ENCODE data around the gene MCCC2. TPM values are rescaled to one million over a fixed set of nuclear protein-coding genes. Genes with fewer than 3 reads are reported as not detected.
A peak's percentile ranks its signal among the peaks of the same experiment; 100 is the strongest.

Gene MCCC2
- total RNA-seq, 6 donors from 2014 or later: 23.5 to 43.9 (median 34.4) TPM

GRCh38 chr5:71695595-71695994 lies 108.5 kb downstream of the MCCC2 start:
- Histone ChIP-seq H3K27ac (no peak overlapping the region), H3K4me1 (peaks cover 0 to 2% (median 0%) of the 10 kb centered on the region in 4 donors), H3K36me3 (no peaks in the 10 kb centered on the region), H3K9me3 (no peaks in the 10 kb centered on the region), H3K27me3 (no peaks in the 10 kb centered on the region), H3K4me3 (no peak overlapping the region)
- DNase-seq (no peak), ATAC-seq (ENCODE audit: low FRiP score in 2 of 2) (no peak)
- TF ChIP-seq POLR2A (IDR thresholded peaks at IDR 0.05): no peak
- TF ChIP-seq, protein P1, sequence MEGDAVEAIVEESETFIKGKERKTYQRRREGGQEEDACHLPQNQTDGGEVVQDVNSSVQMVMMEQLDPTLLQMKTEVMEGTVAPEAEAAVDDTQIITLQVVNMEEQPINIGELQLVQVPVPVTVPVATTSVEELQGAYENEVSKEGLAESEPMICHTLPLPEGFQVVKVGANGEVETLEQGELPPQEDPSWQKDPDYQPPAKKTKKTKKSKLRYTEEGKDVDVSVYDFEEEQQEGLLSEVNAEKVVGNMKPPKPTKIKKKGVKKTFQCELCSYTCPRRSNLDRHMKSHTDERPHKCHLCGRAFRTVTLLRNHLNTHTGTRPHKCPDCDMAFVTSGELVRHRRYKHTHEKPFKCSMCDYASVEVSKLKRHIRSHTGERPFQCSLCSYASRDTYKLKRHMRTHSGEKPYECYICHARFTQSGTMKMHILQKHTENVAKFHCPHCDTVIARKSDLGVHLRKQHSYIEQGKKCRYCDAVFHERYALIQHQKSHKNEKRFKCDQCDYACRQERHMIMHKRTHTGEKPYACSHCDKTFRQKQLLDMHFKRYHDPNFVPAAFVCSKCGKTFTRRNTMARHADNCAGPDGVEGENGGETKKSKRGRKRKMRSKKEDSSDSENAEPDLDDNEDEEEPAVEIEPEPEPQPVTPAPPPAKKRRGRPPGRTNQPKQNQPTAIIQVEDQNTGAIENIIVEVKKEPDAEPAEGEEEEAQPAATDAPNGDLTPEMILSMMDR (IDR thresholded peaks at IDR 0.05): no peak
- TF ChIP-seq EP300 (IDR thresholded peaks at IDR 0.05): no peak
- no peak for TF ChIP-seq POLR2AphosphoS5 (IDR thresholded peaks at IDR 0.05)

DNA sequence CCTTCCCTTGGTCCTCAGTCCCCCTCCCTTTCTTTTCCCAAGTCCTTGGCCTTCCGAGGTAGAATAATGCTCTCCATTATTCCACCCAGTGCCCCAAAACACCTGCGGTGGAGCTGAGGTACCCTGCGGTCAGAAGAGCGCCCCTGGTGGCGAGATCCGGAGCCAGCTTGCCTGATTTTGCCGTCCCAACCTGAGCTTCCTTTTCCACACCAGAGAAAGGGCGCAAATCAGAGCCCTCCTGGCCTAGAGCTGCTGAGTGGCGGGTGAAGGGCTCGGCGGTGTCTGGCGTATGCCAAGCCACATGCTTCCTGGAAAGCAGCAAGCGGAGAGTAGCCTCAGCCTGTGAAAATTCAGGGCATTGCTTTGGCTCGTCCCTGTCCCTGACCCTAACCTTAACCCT lies 110.8 kb downstream of the MCCC2 start:
- TF ChIP-seq, protein P1 (IDR thresholded peaks at IDR 0.05): peak in 1 of 6 experiments; percentile 11
- no peak for TF ChIP-seq POLR2AphosphoS5 (IDR thresholded peaks at IDR 0.05)
- no peaks in the 10 kb centered on the region for H3K27me3 ChIP-seq
- DNase-seq (peak in 1 of 2 donors; percentile 37), ATAC-seq (ENCODE audit: low FRiP score in 2 of 2) (no peak)
- peaks cover 0 to 2% (median 0%) of the 10 kb centered on the region in 4 donors for H3K4me1 ChIP-seq
- no peak overlapping the region for H3K27ac ChIP-seq
- no peak overlapping the region for H3K4me3 ChIP-seq
- H3K36me3 ChIP-seq: no peaks in the 10 kb centered on the region
- no peaks in the 10 kb centered on the region for H3K9me3 ChIP-seq
- WGBS, 2 donors: 67 to 72% methylated on average over 13 to 14 of the region's 14 CpGs

DNA sequence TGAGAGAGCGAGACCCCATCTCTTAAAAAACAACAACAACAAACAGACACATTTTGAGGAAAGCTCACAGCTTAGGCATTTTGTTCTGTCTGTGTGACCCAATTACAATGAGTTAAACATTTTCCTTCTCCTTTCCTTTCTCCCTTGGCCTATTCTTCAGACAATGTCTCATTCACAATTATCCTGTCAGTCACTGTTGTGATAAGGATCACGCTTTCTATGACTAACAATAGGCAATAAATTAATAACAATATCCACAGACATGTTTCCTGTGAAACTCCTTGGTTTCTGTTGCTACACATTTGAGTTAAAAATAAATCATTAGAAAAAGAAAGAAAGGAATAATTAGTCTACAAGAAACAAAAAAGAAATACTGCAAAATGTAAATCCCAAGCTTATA lies 112.1 kb downstream of the MCCC2 start:
- H3K27ac ChIP-seq: no peak overlapping the region
- H3K36me3 ChIP-seq: no peaks in the 10 kb centered on the region
- no peaks in the 10 kb centered on the region for H3K9me3 ChIP-seq
- H3K4me1 ChIP-seq: peaks cover 0 to 2% (median 0%) of the 10 kb centered on the region in 4 donors
- no peak for DNase-seq
- no peaks in the 10 kb centered on the region for H3K27me3 ChIP-seq
- no peak for ATAC-seq (ENCODE audit: low FRiP score in 2 of 2)
- no peak overlapping the region for H3K4me3 ChIP-seq
- TF ChIP-seq POLR2AphosphoS5 (IDR thresholded peaks at IDR 0.05) (no peak), POLR2A (IDR thresholded peaks at IDR 0.05) (no peak)
- TF ChIP-seq, protein P1 (IDR thresholded peaks at IDR 0.05): no peak
- WGBS, 2 donors: 65% methylated on average over 2 of the region's 2 CpGs

DNA sequence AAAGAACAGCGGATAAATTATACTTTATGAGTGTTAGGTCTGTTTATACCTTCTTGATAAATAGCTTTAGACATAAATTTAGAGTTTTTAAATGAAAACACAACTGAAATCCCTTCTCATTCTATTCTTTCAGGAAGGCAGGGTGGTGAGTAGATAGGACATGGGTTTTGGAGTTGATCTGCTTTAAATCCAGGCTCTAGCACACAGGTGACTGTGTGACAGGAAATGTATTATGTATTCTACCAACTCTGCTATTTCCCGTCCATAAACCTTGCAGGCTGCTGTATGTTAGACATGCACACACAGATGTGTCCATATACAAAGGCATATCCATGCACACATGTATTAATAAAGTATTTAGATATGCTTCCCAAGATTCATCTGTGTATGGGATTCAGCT lies 112.6 kb downstream of the MCCC2 start:
- TF ChIP-seq, protein P1 (IDR thresholded peaks at IDR 0.05): no peak
- TF ChIP-seq POLR2AphosphoS5 (IDR thresholded peaks at IDR 0.05): no peak
- TF ChIP-seq POLR2A (IDR thresholded peaks at IDR 0.05): no peak
- no peak for TF ChIP-seq EP300 (IDR thresholded peaks at IDR 0.05)
- Histone ChIP-seq H3K36me3 (no peaks in the 10 kb centered on the region), H3K4me3 (no peak overlapping the region), H3K4me1 (peaks cover 0 to 2% (median 0%) of the 10 kb centered on the region in 4 donors), H3K27ac (no peak overlapping the region), H3K27me3 (no peaks in the 10 kb centered on the region), H3K9me3 (no peaks in the 10 kb centered on the region)
- ATAC-seq (ENCODE audit: low FRiP score in 2 of 2) (no peak), DNase-seq (no peak)
- 71 to 75% methylated on average over 2 of the region's 2 CpGs for WGBS, 2 donors

DNA sequence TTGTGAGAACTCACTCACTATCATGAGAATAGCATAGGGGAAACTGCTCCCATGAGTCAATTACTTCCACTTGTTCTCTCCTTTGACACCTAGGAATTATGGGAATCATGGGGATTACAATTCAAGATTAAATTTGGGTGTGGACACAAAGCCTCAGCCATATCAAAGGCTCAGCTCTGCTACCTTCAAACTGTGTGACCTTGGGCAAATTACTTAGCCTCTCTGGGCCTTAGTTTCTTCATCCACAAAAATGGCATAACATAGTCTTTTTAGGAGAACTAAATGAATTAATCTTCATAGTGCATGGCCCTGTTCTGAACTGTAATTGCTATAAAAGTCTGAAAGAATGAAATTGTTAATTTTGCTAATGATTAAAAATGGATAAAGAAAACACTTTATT lies 113.7 kb downstream of the MCCC2 start:
- ATAC-seq (ENCODE audit: low FRiP score in 2 of 2): no peak
- H3K9me3 ChIP-seq: no peaks in the 10 kb centered on the region
- H3K4me3 ChIP-seq: no peak overlapping the region
- DNase-seq: no peak
- no peaks in the 10 kb centered on the region for H3K36me3 ChIP-seq
- H3K27ac ChIP-seq: no peak overlapping the region
- H3K4me1 ChIP-seq: peaks cover 0 to 2% (median 0%) of the 10 kb centered on the region in 4 donors
- TF ChIP-seq, protein P1 (IDR thresholded peaks at IDR 0.05): no peak
- TF ChIP-seq EP300 (IDR thresholded peaks at IDR 0.05): no peak
- no peak for TF ChIP-seq POLR2AphosphoS5 (IDR thresholded peaks at IDR 0.05)
- no peak for TF ChIP-seq POLR2A (IDR thresholded peaks at IDR 0.05)
- H3K27me3 ChIP-seq: no peaks in the 10 kb centered on the region
